H9 (cell line): ENCODE measurements around the gene PRKACB. TPM values are rescaled to one million over a fixed set of nuclear protein-coding genes. Genes with fewer than 3 reads are reported as not detected.

Experiments used
- DNase-seq: peaks from one replicate; pipeline ENCODE4 v3.0.0-alpha.2; 2017
- H2AFZ ChIP-seq: one replicate; pipeline ENCODE4 v1.6.1; 2013; ENCODE audit warnings: mild to moderate bottlenecking, low read length, control low read depth, moderate library complexity
- H2AK5ac ChIP-seq: 2 replicates; pipeline ENCODE4 v1.6.1; 2013; ENCODE audit warnings: low read length, control low read depth, mixed read lengths; ENCODE audit not compliant: insufficient read length
- H2BK120ac ChIP-seq: one replicate; pipeline ENCODE4 v1.6.1; 2013; ENCODE audit warnings: low read depth, mild to moderate bottlenecking, low read length, control low read depth, inconsistent platforms; ENCODE audit not compliant: poor library complexity, severe bottlenecking
- H2BK12ac ChIP-seq: 2 replicates; pipeline ENCODE4 v1.6.1; 2013; ENCODE audit warnings: low read length, control low read depth, mixed read lengths, low read depth; ENCODE audit not compliant: insufficient read length
- H2BK15ac ChIP-seq: 2 replicates; pipeline ENCODE4 v1.6.1; 2013; ENCODE audit warnings: low read depth, low read length, control low read depth
- H2BK20ac ChIP-seq: one replicate; pipeline ENCODE4 v1.6.1; 2013; ENCODE audit warnings: low read depth, mild to moderate bottlenecking, low read length, control low read depth, inconsistent platforms; ENCODE audit not compliant: poor library complexity, severe bottlenecking
- H2BK5ac ChIP-seq: 2 replicates; pipeline ENCODE4 v1.6.1; 2013; ENCODE audit warnings: low read length, control low read depth, mixed read lengths; ENCODE audit not compliant: insufficient read length
- H3K14ac ChIP-seq: 2 replicates; pipeline ENCODE4 v1.6.1; 2013; ENCODE audit warnings: low read length, control low read depth; ENCODE audit not compliant: insufficient read depth
- H3K18ac ChIP-seq: 2 replicates; pipeline ENCODE4 v1.6.1; 2013; ENCODE audit warnings: low read depth, mild to moderate bottlenecking, mixed read lengths, low read length, control low read depth; ENCODE audit not compliant: insufficient read length
- H3K23ac ChIP-seq: 2 replicates; pipeline ENCODE4 v1.6.1; 2013; ENCODE audit warnings: low read length, control low read depth, mixed read lengths, low read depth; ENCODE audit not compliant: insufficient read length
- H3K23me2 ChIP-seq: 2 replicates; pipeline ENCODE4 v1.6.1; 2013; ENCODE audit warnings: low read depth, mild to moderate bottlenecking, mixed read lengths, low read length, control low read depth; ENCODE audit not compliant: insufficient read length, poor library complexity, severe bottlenecking
- H3K27ac ChIP-seq: 2 replicates; pipeline ENCODE4 v1.5.1; 2013; ENCODE audit warnings: low read length, control low read depth, mixed read lengths, low read depth; ENCODE audit not compliant: insufficient read length
- H3K27me3 ChIP-seq: 2 replicates; pipeline ENCODE4 v1.6.1; 2013; ENCODE audit warnings: low read length, control low read depth, inconsistent platforms; ENCODE audit not compliant: insufficient read depth
- H3K4ac ChIP-seq: 2 replicates; pipeline ENCODE4 v1.6.1; 2013; ENCODE audit warnings: low read depth, mild to moderate bottlenecking, control low read depth, inconsistent platforms, low read length, moderate library complexity
- H3K4me1 ChIP-seq: 2 replicates; pipeline ENCODE4 v1.6.1; 2013; ENCODE audit warnings: low read length, control low read depth, inconsistent platforms; ENCODE audit not compliant: insufficient read depth
- H3K4me2 ChIP-seq: 2 replicates; pipeline ENCODE4 v1.6.1; 2013; ENCODE audit warnings: low read length, control low read depth, mixed read lengths; ENCODE audit not compliant: insufficient read length, insufficient read depth
- H3K56ac ChIP-seq: 2 replicates; pipeline ENCODE4 v1.6.1; 2013; ENCODE audit warnings: low read depth, mild to moderate bottlenecking, mixed read lengths, low read length, control low read depth; ENCODE audit not compliant: insufficient read length
- H3K79me1 ChIP-seq: 2 replicates; pipeline ENCODE4 v1.6.1; 2013; ENCODE audit warnings: low read depth, mild to moderate bottlenecking, moderate library complexity, low read length, control low read depth, inconsistent platforms; ENCODE audit not compliant: insufficient read depth, poor library complexity, severe bottlenecking
- H3K79me2 ChIP-seq: 2 replicates; pipeline ENCODE4 v1.6.1; 2013; ENCODE audit warnings: low read length, control low read depth, inconsistent platforms; ENCODE audit not compliant: insufficient read depth
- H3K9ac ChIP-seq: 2 replicates; pipeline ENCODE4 v1.6.1; 2013; ENCODE audit warnings: low read length, control low read depth, mixed read lengths; ENCODE audit not compliant: insufficient read length; ENCODE audit errors: extremely low read depth
- H3K9me3 ChIP-seq: one replicate; pipeline ENCODE4 v1.6.1; 2013; ENCODE audit warnings: low read depth, low read length, inconsistent platforms; ENCODE audit not compliant: control insufficient read depth
- H3T11ph ChIP-seq: one replicate; pipeline ENCODE4 v1.6.1; 2013; ENCODE audit warnings: mild to moderate bottlenecking, low read length, control low read depth, inconsistent platforms
- H4K20me1 ChIP-seq: one replicate; pipeline ENCODE4 v1.6.1; 2013; ENCODE audit not compliant: control insufficient read depth, insufficient read length, insufficient read depth
- H4K5ac ChIP-seq: 2 replicates; pipeline ENCODE4 v1.6.1; 2013; ENCODE audit warnings: low read depth, mild to moderate bottlenecking, mixed read lengths, low read length, control low read depth; ENCODE audit not compliant: insufficient read length
- H4K8ac ChIP-seq: replicated peaks from 2 replicates; pipeline ENCODE4 v1.6.1; 2013; ENCODE audit warnings: low read length, control low read depth, mixed read lengths, low read depth; ENCODE audit not compliant: insufficient read length
- H4K91ac ChIP-seq: 2 replicates; pipeline ENCODE4 v1.6.1; 2013; ENCODE audit warnings: low read depth, mild to moderate bottlenecking, moderate library complexity, mixed read lengths, low read length, control low read depth; ENCODE audit not compliant: insufficient read length
- H3K27ac Mint-ChIP-seq, 3 experiments: 2 replicates in 2 of 3; 3 replicates in 1 of 3; pipeline ENCODE4 v1.8.0; 2020 to 2021; ENCODE audit warnings: mixed read lengths in 3 of 3, mild to moderate bottlenecking in 1 of 3, moderate library complexity in 1 of 3
- H3K27me3 Mint-ChIP-seq: 2 replicates; pipeline ENCODE4 v1.8.0; 2021; ENCODE audit warnings: low read depth, mild to moderate bottlenecking, moderate library complexity, mixed read lengths
- H3K36me3 Mint-ChIP-seq, 3 experiments: 2 replicates in 2 of 3; 3 replicates in 1 of 3; pipeline ENCODE4 v1.8.0; 2020 to 2021; ENCODE audit warnings: low read depth in 3 of 3, mixed read lengths in 3 of 3; ENCODE audit not compliant: insufficient read depth in 1 of 3
- H3K4me1 Mint-ChIP-seq, 2 experiments: 2 replicates each; pipeline ENCODE4 v1.8.0; 2020; ENCODE audit warnings: mixed read lengths in 2 of 2
- H3K4me3 Mint-ChIP-seq, 2 experiments: 2 replicates in 1 of 2; 3 replicates in 1 of 2; pipeline ENCODE4 v1.8.0; 2020 to 2021; ENCODE audit warnings: mild to moderate bottlenecking in 2 of 2, mixed read lengths in 2 of 2, moderate library complexity in 1 of 2
- H3K9me3 Mint-ChIP-seq, 2 experiments: 2 replicates in 1 of 2; 3 replicates in 1 of 2; pipeline ENCODE4 v1.8.0; 2020; ENCODE audit warnings: mild to moderate bottlenecking in 2 of 2, mixed read lengths in 2 of 2, moderate library complexity in 1 of 2
- CTCF ChIP-seq: fragments of 200-600 bp; sonication (generic); conservative IDR thresholded peaks from 3 replicates; pipeline ENCODE4 v1.8.0; 2021; ENCODE audit warnings: antibody characterized with exemption, mild to moderate bottlenecking
- WGBS: extraction: QIAGEN DNeasy Blood & Tissue Kit; methylation state at CpG from one replicate; pipeline ENCODE4 v1.1.7; 2013; ENCODE audit warnings: missing lambda C conversion rate, low lambda C conversion rate, mixed read lengths; ENCODE audit not compliant: insufficient read length; ENCODE audit errors: extremely low coverage; 5-methylcytosine and 5-hydroxymethylcytosine counted together
- total RNA-seq: library from RNA; stranded (reverse); gene quantifications from 2 replicates; pipeline ENCODE4 v1.2.1, GENCODE V29; 2021

Gene PRKACB
- total RNA-seq, 1 experiment from 2014 or later: 20.7 TPM

- H4K91ac ChIP-seq: no peak overlapping the region
- H3K18ac ChIP-seq: no peak overlapping the region
- no peak overlapping the region for H3K9ac ChIP-seq
- H3K4me1 Mint-ChIP-seq: peaks cover 4 to 9% of the 10 kb centered on the region in 2 experiments; a peak in 3 of 4 replicates
- H3K4me2 ChIP-seq: no peak overlapping the region
- no peak overlapping the region for H3K14ac ChIP-seq
- no peak overlapping the region for H3T11ph ChIP-seq
- no peaks in the 10 kb centered on the region for H3K23me2 ChIP-seq
- no peaks in the 10 kb centered on the region for H4K20me1 ChIP-seq
- H3K9me3 Mint-ChIP-seq: no peaks in the 10 kb centered on the region
- H3K27me3 ChIP-seq: no peaks in the 10 kb centered on the region
- no peaks in the 10 kb centered on the region for H3K27me3 Mint-ChIP-seq
- H2BK12ac ChIP-seq: no peak overlapping the region
- H3K9me3 ChIP-seq: no peaks in the 10 kb centered on the region
- no peaks in the 10 kb centered on the region for H3K79me1 ChIP-seq
- no peak for DNase-seq
- no peak overlapping the region for H4K8ac ChIP-seq
- no peak for TF ChIP-seq CTCF
- H2BK120ac ChIP-seq: no peak overlapping the region
- no peak overlapping the region for H3K27ac Mint-ChIP-seq
- no peak overlapping the region for H3K56ac ChIP-seq
- no peak overlapping the region for H2AFZ ChIP-seq
- H3K4ac ChIP-seq: no peak overlapping the region
- no peak overlapping the region for H4K5ac ChIP-seq
- H3K4me3 Mint-ChIP-seq: no peak overlapping the region
- H3K23ac ChIP-seq: no peak overlapping the region
- no peak overlapping the region for H2BK15ac ChIP-seq
- no peak overlapping the region for H2BK5ac ChIP-seq
- no peaks in the 10 kb centered on the region for H3K79me2 ChIP-seq
- H2BK20ac ChIP-seq: no peak overlapping the region
- H2AK5ac ChIP-seq: no peak overlapping the region
- no CpG with 5 or more reads among the region's 3 CpGs for WGBS
- H3K4me1 ChIP-seq: no peaks in the 10 kb centered on the region
- no peak overlapping the region for H3K27ac ChIP-seq
- 0 out of 7 replicates have a peak, but pooled peaks cover 0 to 2% (median 0%) of the 10 kb centered on the region in 3 experiments for H3K36me3 Mint-ChIP-seq
Measured at GRCh38 chr1:84152649-84153056, 8.6 kb downstream of the PRKACB start.
